ENCODE data around the gene MYH9.

The MYH9 gene

DNA sequence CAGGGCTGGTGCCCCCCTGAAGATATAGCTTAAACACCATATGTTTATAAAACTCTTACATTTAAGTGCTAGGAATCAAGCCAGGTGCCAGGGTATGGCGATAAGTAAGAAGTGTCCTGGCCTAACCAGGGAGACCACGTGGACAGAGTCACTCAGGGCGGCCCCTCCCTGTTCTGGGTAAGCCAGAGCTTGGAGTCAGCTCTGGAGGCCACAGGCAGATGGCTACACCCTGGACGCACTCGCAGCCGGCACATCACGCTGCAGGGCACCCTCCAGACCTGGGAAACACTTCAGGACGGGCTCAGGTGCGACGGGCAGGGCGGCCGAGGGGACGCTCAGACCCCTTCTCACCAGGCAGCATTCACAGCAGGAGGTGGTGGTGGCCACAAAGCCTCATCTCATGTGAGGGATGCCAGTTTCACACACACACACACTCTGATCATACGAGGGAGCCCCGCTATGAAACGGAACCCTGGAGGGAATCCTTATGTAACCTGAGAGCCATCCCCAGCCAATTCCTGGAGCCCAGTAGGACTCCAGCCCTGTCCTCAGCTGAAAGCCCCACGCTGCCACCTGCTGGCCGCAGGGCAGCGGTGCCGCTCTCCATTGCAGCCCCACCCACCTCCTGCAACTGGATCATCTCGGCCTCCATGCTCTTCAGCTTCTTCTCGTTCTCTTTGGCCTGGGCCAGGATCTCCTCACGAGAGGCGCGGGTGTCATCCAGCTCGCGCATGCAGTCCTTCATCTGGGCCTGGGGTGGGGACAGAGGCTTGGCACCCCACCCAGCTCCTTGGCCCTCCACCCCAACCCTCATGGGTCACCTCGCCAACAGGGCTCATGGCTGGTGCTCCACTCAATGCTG lies 101.4 kb downstream of the MYH9 start:
- TF ChIP-seq CTBP1 (IDR thresholded peaks at IDR 0.05; ENCODE audit: borderline replicate concordance) (no peak), HDGF (IDR thresholded peaks at IDR 0.05; ENCODE audit: borderline replicate concordance) (0 out of 2 replicates have a peak, but pooled peaks have one; percentile 29)
- CTCF ChIA-PET: interaction anchor here (0.6 to 2.9 kb wide), 13 partner anchors 9 to 221 kb away, joined by 3 to 8 read pairs (median 4); partner anchors contain the start of gene APOL2
- POLR2A ChIA-PET: interaction anchor here (1.0 to 1.3 kb wide), 4 partner anchors 11 to 195 kb away, joined by 3 to 10 read pairs (median 3); partner anchors contain the start of genes APOL2 and TXN2
- DNase-seq (ENCODE audit: extremely low spot score): peak; percentile 96

- CTCF ChIA-PET: interaction anchor here (0.6 to 2.9 kb wide), 6 partner anchors 8 to 220 kb away, joined by 3 to 8 read pairs (median 4); no protein-coding TSS in a partner anchor
- POLR2A ChIA-PET: interaction anchor here (1.3 kb wide), 1 partner anchor 90 kb away, joined by 3 read pairs; no protein-coding TSS in a partner anchor
- no peak for DNase-seq (ENCODE audit: extremely low spot score)
- no peak for TF ChIP-seq FOXK2 (IDR thresholded peaks at IDR 0.05)
- no peak for TF ChIP-seq NFRKB (IDR thresholded peaks at IDR 0.05)
- TF ChIP-seq ARNT (IDR thresholded peaks at IDR 0.05): no peak
- no peak for TF ChIP-seq L3MBTL2 (conservative IDR thresholded peaks at IDR 0.05)
- no peak for TF ChIP-seq FOXA1 (IDR thresholded peaks at IDR 0.05)
- no peak for TF ChIP-seq PKNOX1 (IDR thresholded peaks at IDR 0.05)
- TF ChIP-seq FOXM1 (IDR thresholded peaks at IDR 0.05; ENCODE audit: borderline replicate concordance): no peak
- no peak for TF ChIP-seq SP1 (IDR thresholded peaks at IDR 0.05)
- no peak for TF ChIP-seq TARDBP (IDR thresholded peaks at IDR 0.05)
- no peak for TF ChIP-seq HDGF (IDR thresholded peaks at IDR 0.05; ENCODE audit: borderline replicate concordance)
- no peak for TF ChIP-seq ELF4 (IDR thresholded peaks at IDR 0.05)
- no peak for TF ChIP-seq CTBP1 (IDR thresholded peaks at IDR 0.05; ENCODE audit: borderline replicate concordance)
- no peak for TF ChIP-seq LEF1 (IDR thresholded peaks at IDR 0.05; ENCODE audit: borderline replicate concordance)
- TF ChIP-seq BHLHE40 (IDR thresholded peaks at IDR 0.05; ENCODE audit: borderline replicate concordance): no peak
- TF ChIP-seq SUZ12 (IDR thresholded peaks at IDR 0.05): no peak
Measured at GRCh38 chr22:36285545-36285944, 102.2 kb downstream of the MYH9 start.

DNA sequence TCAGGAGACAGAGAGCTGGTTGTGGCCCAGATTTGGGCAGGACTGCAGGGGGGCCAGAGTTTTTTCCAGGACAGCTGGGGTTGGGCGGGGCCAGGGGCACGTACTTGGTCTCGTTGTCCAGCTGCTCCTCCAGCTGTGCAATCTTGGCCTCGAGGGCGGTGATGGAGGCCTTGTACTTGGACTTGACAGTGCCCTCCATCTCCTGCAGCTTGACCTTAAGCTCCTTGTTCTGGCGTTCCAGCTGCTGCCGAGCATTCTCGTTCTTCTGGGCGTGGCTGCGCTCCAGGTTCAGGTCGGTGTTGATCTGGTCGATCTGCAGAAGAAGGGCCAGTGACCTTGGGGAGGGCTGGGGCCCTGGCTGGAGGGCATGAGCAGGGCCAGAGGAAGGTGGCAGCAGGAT lies 102.8 kb downstream of the MYH9 start:
- DNase-seq (ENCODE audit: extremely low spot score): no peak
- TF ChIP-seq L3MBTL2 (conservative IDR thresholded peaks at IDR 0.05): no peak
- TF ChIP-seq TARDBP (IDR thresholded peaks at IDR 0.05): no peak
- no peak for TF ChIP-seq FOXK2 (IDR thresholded peaks at IDR 0.05)
- TF ChIP-seq FOXA1 (IDR thresholded peaks at IDR 0.05): no peak
- TF ChIP-seq ELF4 (IDR thresholded peaks at IDR 0.05): no peak
- no peak for TF ChIP-seq FOXM1 (IDR thresholded peaks at IDR 0.05; ENCODE audit: borderline replicate concordance)
- no peak for TF ChIP-seq CTBP1 (IDR thresholded peaks at IDR 0.05; ENCODE audit: borderline replicate concordance)
- no peak for TF ChIP-seq SP1 (IDR thresholded peaks at IDR 0.05)
- no peak for TF ChIP-seq BHLHE40 (IDR thresholded peaks at IDR 0.05; ENCODE audit: borderline replicate concordance)
- TF ChIP-seq HDGF (IDR thresholded peaks at IDR 0.05; ENCODE audit: borderline replicate concordance): no peak
- no peak for TF ChIP-seq ARNT (IDR thresholded peaks at IDR 0.05)
- no peak for TF ChIP-seq SUZ12 (IDR thresholded peaks at IDR 0.05)
- no peak for TF ChIP-seq ZNF384 (IDR thresholded peaks at IDR 0.05)
- TF ChIP-seq NFRKB (IDR thresholded peaks at IDR 0.05): no peak
- TF ChIP-seq PKNOX1 (IDR thresholded peaks at IDR 0.05): no peak
- TF ChIP-seq LEF1 (IDR thresholded peaks at IDR 0.05; ENCODE audit: borderline replicate concordance): no peak
- ChIA-PET CTCF (interaction anchor here (1.1 to 2.9 kb wide), 2 partner anchors 48 to 90 kb away, joined by 4 to 8 read pairs; no protein-coding TSS in a partner anchor), POLR2A (no interaction called here)

- CTCF ChIA-PET: interaction anchor here (2.9 kb wide), 1 partner anchor 89 kb away, joined by 8 read pairs; no protein-coding TSS in a partner anchor
Measured at GRCh38 chr22:36284171-36284571, 103.6 kb downstream of the MYH9 start.

GRCh38 chr22:36282328-36282831 lies 105.4 kb downstream of the MYH9 start:
- CTCF ChIA-PET: no interaction called here
- TF ChIP-seq FOXK2 (IDR thresholded peaks at IDR 0.05): no peak
- no peak for TF ChIP-seq SUZ12 (IDR thresholded peaks at IDR 0.05)
- no peak for TF ChIP-seq BHLHE40 (IDR thresholded peaks at IDR 0.05; ENCODE audit: borderline replicate concordance)
- TF ChIP-seq ZNF384 (IDR thresholded peaks at IDR 0.05): no peak
- no peak for TF ChIP-seq LEF1 (IDR thresholded peaks at IDR 0.05; ENCODE audit: borderline replicate concordance)
- TF ChIP-seq HDGF (IDR thresholded peaks at IDR 0.05; ENCODE audit: borderline replicate concordance): no peak
- no peak for TF ChIP-seq FOXM1 (IDR thresholded peaks at IDR 0.05; ENCODE audit: borderline replicate concordance)
- no peak for TF ChIP-seq TARDBP (IDR thresholded peaks at IDR 0.05)
- no peak for TF ChIP-seq ARNT (IDR thresholded peaks at IDR 0.05)
- no peak for TF ChIP-seq SP1 (IDR thresholded peaks at IDR 0.05)
- TF ChIP-seq FOXA1 (IDR thresholded peaks at IDR 0.05): no peak
- no peak for TF ChIP-seq CTBP1 (IDR thresholded peaks at IDR 0.05; ENCODE audit: borderline replicate concordance)
- TF ChIP-seq L3MBTL2 (conservative IDR thresholded peaks at IDR 0.05): no peak
- no peak for TF ChIP-seq PKNOX1 (IDR thresholded peaks at IDR 0.05)
- TF ChIP-seq ELF4 (IDR thresholded peaks at IDR 0.05): no peak
- TF ChIP-seq NFRKB (IDR thresholded peaks at IDR 0.05): no peak
- DNase-seq (ENCODE audit: extremely low spot score): no peak
- POLR2A ChIA-PET: no interaction called here

More at GRCh38 chr22:36284171-36284571, 103.6 kb downstream of the MYH9 start:
- no peak for DNase-seq (ENCODE audit: extremely low spot score)
- POLR2A ChIA-PET: no interaction called here
- TF ChIP-seq SUZ12 (IDR thresholded peaks at IDR 0.05): no peak
- TF ChIP-seq BHLHE40 (IDR thresholded peaks at IDR 0.05; ENCODE audit: borderline replicate concordance): no peak
- no peak for TF ChIP-seq NFRKB (IDR thresholded peaks at IDR 0.05)
- no peak for TF ChIP-seq FOXA1 (IDR thresholded peaks at IDR 0.05)
- no peak for TF ChIP-seq LEF1 (IDR thresholded peaks at IDR 0.05; ENCODE audit: borderline replicate concordance)
- TF ChIP-seq FOXK2 (IDR thresholded peaks at IDR 0.05): no peak
- TF ChIP-seq HDGF (IDR thresholded peaks at IDR 0.05; ENCODE audit: borderline replicate concordance): no peak
- TF ChIP-seq ELF4 (IDR thresholded peaks at IDR 0.05): no peak
- no peak for TF ChIP-seq ARNT (IDR thresholded peaks at IDR 0.05)

Measured in HEK293T (cell line).